Mucosa of stomach (tissue), 1 donor: ENCODE results near the gene C19orf44.
"Not testable (repeated sequence)": the region's sequence is repeated elsewhere in the genome, so short reads cannot be mapped to it uniquely, and the experiment has no call there.

Source experiments
- H3K27me3 ChIP-seq: one replicate; pipeline ENCODE4 v1.7.0; 2013; ENCODE audit warnings: mild to moderate bottlenecking, low read length; ENCODE audit not compliant: control insufficient read depth, insufficient read depth
- H3K36me3 ChIP-seq: one replicate; pipeline ENCODE4 v1.7.0; 2013; ENCODE audit warnings: low read length; ENCODE audit not compliant: control insufficient read depth, insufficient read depth
- H3K4me1 ChIP-seq: one replicate; pipeline ENCODE4 v1.7.0; 2013; ENCODE audit warnings: mild to moderate bottlenecking, low read length; ENCODE audit not compliant: control insufficient read depth, insufficient read depth
- H3K4me3 ChIP-seq: one replicate; pipeline ENCODE4 v1.7.0; 2013; ENCODE audit warnings: low read length
- H3K9ac ChIP-seq: one replicate; pipeline ENCODE4 v1.7.0; 2013; ENCODE audit warnings: mild to moderate bottlenecking, low read length, moderate library complexity
- H3K9me3 ChIP-seq: one replicate; pipeline ENCODE4 v1.7.0; 2013; ENCODE audit warnings: mild to moderate bottlenecking, low read length, moderate library complexity; ENCODE audit not compliant: control insufficient read depth
- donor health status: Pancreatic carcinoma.

Gene C19orf44

DNA sequence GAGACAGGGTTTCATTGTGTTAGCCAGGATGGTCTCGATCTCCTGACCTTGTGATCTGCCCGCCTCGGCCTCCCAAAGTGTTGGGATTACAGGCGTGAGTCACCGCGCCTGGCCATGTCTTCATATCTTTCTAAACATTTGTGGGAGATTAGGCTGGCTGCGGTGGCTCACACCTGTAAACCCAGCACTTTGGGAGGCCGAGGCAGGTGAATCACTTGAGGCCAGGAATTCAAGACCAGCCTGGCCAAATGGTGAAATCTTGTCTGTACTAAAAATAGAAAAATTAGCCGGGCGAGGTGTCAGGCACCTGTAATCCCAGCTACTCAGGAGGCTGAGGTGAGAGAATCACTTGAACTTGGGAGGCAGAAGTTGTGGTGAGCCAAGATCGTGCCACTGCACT, 10.0 kb downstream of the C19orf44 start:
- H3K4me1 ChIP-seq, H3K9me3 ChIP-seq, H3K4me3 ChIP-seq, H3K36me3 ChIP-seq, H3K27me3 ChIP-seq, H3K9ac ChIP-seq: not testable (repeated sequence)

DNA sequence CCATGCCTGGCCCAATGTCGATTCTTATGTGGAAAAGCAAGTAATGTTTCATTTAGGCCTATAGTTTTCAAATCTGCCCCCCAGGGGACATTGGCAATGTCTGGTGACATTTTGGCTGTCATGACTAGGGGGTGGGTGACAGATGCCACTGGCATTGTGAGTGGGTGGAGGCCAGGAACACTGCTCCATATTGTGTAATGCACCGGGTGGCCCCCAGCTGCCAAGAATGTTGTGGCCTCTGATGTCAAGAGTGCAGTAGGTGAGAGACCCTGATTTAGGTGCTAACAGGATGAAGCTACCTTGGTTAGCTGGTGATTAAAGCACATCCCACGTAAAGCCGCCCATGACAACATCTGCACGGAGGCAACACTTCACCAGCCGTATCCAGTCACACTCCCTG, 10.8 kb downstream of the C19orf44 start:
- no peak overlapping the region for H3K4me3 ChIP-seq
- no peak overlapping the region for H3K9ac ChIP-seq
- H3K27me3 ChIP-seq = no peaks in the 10 kb centered on the region
- H3K9me3 ChIP-seq = no peaks in the 10 kb centered on the region
- H3K36me3 ChIP-seq = no peaks in the 10 kb centered on the region
- H3K4me1 ChIP-seq = no peaks in the 10 kb centered on the region

- Histone ChIP-seq H3K4me1 (no peaks in the 10 kb centered on the region), H3K36me3 (no peaks in the 10 kb centered on the region), H3K4me3 (no peak overlapping the region), H3K9me3 (no peaks in the 10 kb centered on the region), H3K27me3 (no peaks in the 10 kb centered on the region), H3K9ac (no peak overlapping the region)
Measured at GRCh38 chr19:16508546-16508945, 12.4 kb downstream of the C19orf44 start.

- H3K27me3 ChIP-seq = no peaks in the 10 kb centered on the region
- H3K4me3 ChIP-seq = no peak overlapping the region
- H3K36me3 ChIP-seq = no peaks in the 10 kb centered on the region
- H3K4me1 ChIP-seq = no peaks in the 10 kb centered on the region
- no peak overlapping the region for H3K9ac ChIP-seq
- H3K9me3 ChIP-seq = no peaks in the 10 kb centered on the region
Measured at GRCh38 chr19:16509141-16510061, 13.2 kb downstream of the C19orf44 start.

DNA sequence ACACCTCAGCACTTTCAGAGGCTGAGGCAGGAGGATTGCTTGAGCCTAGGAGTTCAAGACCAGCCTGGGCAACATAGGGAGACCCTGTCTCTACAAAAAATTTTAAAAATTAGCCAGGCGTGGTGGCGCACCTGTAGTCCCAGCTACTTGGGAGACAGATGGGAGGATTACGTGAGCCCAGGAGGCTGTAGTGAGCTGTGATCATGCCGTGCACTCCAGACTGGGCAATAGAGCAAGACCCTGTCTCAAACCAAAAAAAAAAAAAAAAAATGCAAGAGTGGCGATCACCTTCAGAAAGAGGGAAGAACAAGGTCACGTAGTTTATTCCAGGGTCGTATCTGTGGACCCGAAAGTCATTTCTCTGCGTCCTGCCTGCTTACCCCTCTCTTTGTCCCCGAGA, 16.4 kb downstream of the C19orf44 start:
- H3K9ac ChIP-seq, H3K36me3 ChIP-seq, H3K4me1 ChIP-seq: not testable (repeated sequence)

GRCh38 chr19:16514383-16515019, 18.3 kb downstream of the C19orf44 start:
- Histone ChIP-seq H3K9me3 (no peaks in the 10 kb centered on the region), H3K4me1 (no peaks in the 10 kb centered on the region), H3K4me3 (no peak overlapping the region), H3K9ac (no peak overlapping the region), H3K27me3 (no peaks in the 10 kb centered on the region), H3K36me3 (no peaks in the 10 kb centered on the region)

More for the DNA sequence above, 16.4 kb downstream of the C19orf44 start:
- not testable (repeated sequence) for H3K9me3 ChIP-seq, H3K27me3 ChIP-seq, H3K4me3 ChIP-seq

GRCh38 chr19:16516381-16516780, 20.2 kb downstream of the C19orf44 start:
- Histone ChIP-seq H3K36me3 (peaks cover 4% of the 10 kb centered on the region), H3K4me3 (no peak overlapping the region), H3K9me3 (no peaks in the 10 kb centered on the region), H3K9ac (no peak overlapping the region), H3K4me1 (no peaks in the 10 kb centered on the region), H3K27me3 (no peaks in the 10 kb centered on the region)

DNA sequence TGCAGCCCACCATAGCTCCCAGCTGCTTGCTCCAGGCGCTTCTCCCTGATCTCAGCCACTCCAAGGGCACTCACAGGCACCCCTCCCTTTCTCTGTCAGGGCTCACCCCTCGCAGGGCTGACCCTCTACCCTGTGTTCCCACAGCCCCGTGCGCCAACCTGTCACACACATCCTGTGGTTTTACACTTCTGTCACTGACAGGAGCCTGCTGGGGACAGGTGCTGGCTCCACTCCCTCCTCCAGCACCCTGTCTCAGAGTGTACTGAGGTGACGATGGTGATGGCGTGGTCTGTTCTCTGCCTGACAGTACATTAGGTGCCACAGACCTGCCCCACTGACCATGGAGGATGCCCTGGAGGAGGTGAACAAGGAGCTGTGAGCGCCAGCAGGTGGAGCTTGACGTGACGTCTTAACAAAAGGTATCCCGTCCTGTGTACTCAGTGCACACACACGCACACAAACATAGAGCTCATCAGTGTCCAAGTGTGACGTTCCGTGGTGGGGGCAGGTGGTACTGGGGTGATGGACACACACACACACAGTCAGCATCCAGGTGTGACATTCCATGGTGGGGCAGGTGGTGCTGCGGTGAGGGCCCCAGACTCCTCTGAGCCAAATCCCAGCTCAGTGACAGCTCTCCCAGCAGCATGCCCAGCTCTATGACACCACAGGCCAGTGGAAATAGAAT, 20.9 kb downstream of the C19orf44 start:
- Histone ChIP-seq H3K9me3 (no peaks in the 10 kb centered on the region), H3K27me3 (no peaks in the 10 kb centered on the region), H3K36me3 (peaks cover 8% of the 10 kb centered on the region), H3K4me1 (no peaks in the 10 kb centered on the region), H3K9ac (no peak overlapping the region), H3K4me3 (no peak overlapping the region)

DNA sequence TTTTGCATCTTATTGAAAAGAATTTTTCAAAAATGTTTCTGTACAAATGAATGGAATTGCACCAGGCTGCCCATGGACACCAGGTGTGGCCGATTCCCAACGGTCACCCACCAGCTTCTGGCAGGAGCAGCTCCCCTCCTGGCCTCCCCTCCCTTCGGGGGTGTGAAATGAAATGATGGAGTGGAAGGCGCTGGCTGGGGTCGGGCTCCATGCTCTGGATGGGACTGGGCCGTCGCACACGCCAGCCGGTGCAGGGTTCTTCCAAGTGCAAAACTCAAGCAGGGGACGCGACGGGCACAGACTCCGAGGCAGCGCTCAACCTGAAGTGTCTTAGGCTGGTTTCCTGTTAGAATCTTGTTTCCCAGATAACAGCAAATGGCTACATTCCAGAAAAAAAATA, 21.9 kb downstream of the C19orf44 start:
- H3K36me3 ChIP-seq = peaks cover 16% of the 10 kb centered on the region
- H3K9ac ChIP-seq = no peak overlapping the region
- H3K9me3 ChIP-seq = no peaks in the 10 kb centered on the region

GRCh38 chr19:16518483-16519229, 22.5 kb downstream of the C19orf44 start:
- Histone ChIP-seq H3K9me3 (no peaks in the 10 kb centered on the region), H3K36me3 (peaks cover 22% of the 10 kb centered on the region), H3K27me3 (no peaks in the 10 kb centered on the region), H3K4me1 (no peaks in the 10 kb centered on the region), H3K4me3 (no peak overlapping the region), H3K9ac (no peak overlapping the region)

More for the DNA sequence above, 21.9 kb downstream of the C19orf44 start:
- Histone ChIP-seq H3K4me1 (no peaks in the 10 kb centered on the region), H3K4me3 (no peak overlapping the region), H3K27me3 (no peaks in the 10 kb centered on the region)

DNA sequence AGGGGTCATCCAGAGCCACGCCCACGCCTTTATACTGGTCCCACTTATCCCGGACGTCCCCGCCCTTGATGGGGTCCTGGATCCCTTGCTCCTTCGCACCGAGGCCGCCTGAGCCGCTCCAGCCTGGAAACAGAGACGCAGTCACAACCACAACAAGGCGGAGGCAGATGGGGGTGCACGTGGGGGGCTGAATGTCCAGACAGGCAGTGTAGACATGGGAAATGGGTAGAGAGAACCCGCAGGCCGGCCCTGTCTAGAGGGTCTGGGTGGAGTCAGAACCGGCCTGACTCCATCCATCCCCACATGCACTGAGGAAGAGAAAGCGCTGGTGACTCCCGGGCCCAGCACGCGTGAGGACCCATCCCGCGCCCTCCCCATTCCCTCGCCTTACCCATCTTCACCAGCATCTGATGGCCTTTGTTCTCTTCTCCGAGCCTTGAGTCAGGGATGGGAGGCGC, 23.1 kb downstream of the C19orf44 start:
- no peaks in the 10 kb centered on the region for H3K4me1 ChIP-seq
- no peak overlapping the region for H3K4me3 ChIP-seq
- peaks cover 25% of the 10 kb centered on the region for H3K36me3 ChIP-seq
- no peaks in the 10 kb centered on the region for H3K9me3 ChIP-seq
- no peak overlapping the region for H3K9ac ChIP-seq
- no peaks in the 10 kb centered on the region for H3K27me3 ChIP-seq
